Measurements from ENCODE around the gene TPSD1.
"Not testable (repeated sequence)": the region's sequence is repeated elsewhere in the genome, so short reads cannot be mapped to it uniquely, and the experiment has no call there.

Gene TPSD1

DNA sequence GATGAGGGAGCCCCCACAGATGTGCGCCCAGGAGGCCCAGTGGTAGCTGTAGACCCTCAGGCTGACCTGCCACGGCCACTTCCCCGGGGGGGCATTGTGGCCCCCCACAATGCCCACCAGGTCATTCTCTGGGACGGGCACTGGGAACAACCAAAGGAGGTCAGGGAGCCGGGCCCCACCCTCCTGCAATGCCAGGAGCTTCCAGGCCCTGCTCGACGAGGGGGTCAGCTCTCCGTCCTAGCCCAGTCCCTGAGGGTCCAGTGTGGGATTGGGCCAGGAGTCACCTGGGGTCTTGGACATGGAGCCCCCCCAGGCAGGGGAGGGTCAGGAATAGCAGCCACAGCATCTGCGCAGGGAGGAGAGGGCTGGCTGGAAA, 7.0 kb downstream of the TPSD1 start:
- no peak for DNase-seq (ENCODE audit: low read depth in 2 of 2)

- no peak for DNase-seq (ENCODE audit: low read depth in 2 of 2)
These were observed 7.9 kb downstream of the TPSD1 start for GRCh38 chr16:1263591-1264344.

DNA sequence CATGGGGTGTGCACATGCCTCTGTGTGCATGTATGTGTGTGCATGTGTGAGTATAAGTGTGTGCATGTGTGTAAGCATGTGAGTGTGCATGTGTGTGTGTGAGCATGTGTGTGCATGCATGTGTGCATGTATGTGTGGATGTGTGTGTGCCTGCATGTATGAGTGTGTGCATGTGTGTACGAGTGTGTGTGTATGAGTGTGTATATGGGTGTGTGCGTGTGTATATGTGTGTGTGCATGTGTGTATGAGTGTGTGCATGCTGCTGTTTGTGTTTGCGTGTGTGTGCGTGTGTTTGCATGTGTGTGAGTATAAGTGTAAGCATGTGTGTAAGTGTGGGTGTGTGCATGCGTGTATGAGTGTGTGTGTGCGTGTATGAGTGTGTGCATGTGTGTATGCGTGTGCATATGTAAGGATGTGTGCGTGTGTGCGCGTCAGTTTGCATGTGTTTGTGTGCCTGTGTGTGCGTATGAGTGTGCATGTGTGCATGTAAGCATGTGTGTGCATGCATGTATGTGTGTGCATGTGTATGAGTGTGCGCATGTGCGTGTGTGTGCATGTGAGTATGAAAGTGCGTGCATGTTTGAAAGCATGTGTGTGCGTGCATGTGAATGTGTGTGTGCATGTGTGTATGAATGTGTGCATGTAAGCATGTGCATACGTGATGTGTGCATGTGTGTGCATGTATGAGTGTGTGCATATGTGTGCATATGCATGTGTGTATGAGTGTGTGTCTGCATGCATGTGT, 8.6 kb downstream of the TPSD1 start:
- DNase-seq (ENCODE audit: low read depth in 2 of 2), result no peak

- no peak for DNase-seq (ENCODE audit: low read depth in 2 of 2)
These were observed 9.3 kb downstream of the TPSD1 start for GRCh38 chr16:1265090-1265630.

DNA sequence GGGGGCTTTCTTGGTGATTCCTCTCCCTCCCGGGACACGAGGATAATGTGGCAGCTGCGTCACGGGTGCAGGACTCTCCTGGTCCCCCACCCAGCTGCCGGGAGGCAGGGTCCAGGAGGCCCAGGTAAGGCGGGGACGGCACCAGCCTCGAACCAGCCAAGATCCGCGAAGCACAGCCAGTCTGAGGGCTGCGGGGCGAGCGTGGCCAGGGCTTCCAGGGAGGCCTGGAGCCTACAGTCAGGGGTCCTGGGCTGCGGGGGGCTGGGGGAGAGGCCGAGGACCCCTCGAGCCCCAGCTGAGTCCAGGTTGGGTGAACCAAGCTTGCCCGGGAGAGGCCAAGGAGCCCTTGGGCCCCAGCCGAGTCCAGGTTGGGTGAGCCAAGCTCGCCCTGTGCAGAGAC, 10.0 kb downstream of the TPSD1 start:
- no peak for DNase-seq (ENCODE audit: low read depth in 2 of 2)

DNA sequence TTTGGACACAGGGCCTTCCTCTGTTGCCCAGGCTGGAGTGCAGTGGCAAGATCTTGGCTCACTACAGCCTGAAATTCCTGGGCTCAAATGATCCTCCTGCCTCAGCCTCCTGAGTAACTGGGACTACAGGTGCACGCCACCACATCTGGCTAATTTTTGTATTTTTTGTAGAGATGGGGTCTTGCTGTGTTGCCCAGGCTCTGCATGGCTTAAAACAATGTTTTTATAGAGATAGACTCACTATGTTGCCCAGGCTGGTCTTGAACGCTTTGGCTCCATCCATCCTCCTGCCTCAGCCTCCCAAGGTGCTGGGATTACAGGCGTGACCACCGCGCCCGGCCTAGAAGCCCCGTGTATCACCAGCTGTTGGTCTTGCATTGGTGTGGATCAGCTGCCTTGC, 13.5 kb downstream of the TPSD1 start:
- not testable (repeated sequence) for DNase-seq (ENCODE audit: low read depth in 2 of 2)

GRCh38 chr16:1271380-1271723, 15.5 kb downstream of the TPSD1 start:
- DNase-seq (ENCODE audit: low read depth in 2 of 2), result no peak

DNA sequence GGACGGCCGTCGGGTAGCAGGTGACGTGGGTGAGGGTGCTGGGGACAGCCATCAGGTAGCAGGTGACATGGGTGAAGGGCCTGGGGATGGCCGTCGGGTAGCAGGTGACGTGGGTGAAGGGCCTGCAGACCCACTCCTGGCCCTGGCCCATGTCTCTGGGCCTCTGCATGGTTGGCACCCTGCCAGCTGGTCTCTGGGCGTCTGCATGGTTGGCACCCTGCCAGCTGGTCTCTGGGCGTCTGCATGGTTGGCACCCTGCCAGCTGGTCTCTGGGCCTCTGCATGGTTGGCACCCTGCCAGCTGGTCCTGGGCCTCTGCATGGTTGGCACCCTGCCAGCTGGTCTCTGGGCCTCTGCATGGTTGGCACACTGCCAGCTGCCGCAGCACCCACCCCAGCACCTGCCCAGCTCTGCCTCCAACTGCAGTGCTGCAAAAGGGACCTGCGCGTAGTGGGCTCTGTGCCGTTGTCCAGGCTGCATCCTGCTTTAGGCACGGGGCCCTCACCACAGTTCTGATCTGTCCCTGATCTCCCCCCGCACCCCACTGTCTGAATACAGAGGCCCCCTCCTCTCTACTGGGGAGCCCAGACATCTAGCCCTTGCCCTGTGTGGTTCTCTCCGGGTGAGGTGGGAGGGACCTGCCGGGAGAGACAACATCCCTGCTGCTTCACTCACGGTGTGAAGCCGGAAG, 16.0 kb downstream of the TPSD1 start:
- not testable (repeated sequence) for DNase-seq (ENCODE audit: low read depth in 2 of 2)

DNA sequence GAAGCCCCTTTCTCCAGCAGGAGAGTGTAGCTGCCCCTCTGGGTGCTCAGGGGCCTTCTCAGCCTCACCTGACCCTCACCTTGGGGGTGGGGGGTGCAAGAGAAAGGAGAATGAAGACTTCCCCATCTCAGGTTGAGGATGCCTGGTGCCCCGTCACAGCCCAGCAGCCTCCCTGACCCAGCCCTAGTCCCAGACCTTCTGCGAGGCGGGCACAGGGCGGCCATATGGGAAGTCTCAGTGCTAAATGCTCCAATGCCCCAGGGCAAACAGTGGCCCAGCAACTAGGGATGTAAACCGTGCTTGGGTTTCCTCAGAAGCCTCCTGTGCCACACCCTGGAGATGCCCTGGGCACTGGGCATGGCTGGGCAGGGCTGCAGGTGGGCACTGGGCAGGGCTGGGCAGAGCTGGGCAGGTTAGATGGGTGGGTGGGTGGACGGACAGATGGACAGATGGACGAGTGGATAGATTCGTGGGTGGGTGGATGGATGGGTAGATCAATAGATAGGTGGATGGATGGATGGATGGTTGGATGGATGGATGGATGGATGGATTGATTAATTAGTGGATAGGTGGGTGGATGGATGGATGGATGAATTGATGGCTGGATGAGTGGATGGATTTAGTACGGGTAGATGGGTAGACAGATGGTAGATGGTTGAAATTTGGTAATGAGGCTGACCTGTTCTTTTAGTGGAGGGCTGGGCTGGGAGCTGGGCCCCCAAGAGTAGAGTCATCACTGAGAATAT, 16.8 kb downstream of the TPSD1 start:
- DNase-seq (ENCODE audit: low read depth in 2 of 2), result no peak

DNA sequence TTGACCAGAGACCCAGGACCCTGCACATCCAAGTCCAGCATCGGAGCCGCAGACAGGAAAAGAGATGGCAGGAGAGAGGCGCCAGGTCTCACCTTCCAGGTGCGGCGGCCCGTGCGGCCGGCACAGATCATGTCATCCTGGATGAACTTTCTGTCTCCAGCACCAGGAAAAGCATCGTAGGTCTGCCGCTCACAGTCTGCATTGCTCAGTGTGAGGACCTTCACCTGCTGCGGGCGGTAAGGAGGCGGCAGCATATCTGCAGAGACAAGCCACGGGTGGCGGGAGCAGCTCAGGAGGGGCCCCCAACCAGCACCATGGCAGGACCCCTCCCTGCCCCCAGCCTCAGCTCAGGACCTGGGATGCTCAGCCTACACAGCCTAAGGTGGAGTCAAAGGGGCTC, 17.9 kb downstream of the TPSD1 start:
- no peak for DNase-seq (ENCODE audit: low read depth in 2 of 2)

GRCh38 chr16:1274767-1275166, 18.9 kb downstream of the TPSD1 start:
- DNase-seq (ENCODE audit: low read depth in 2 of 2), result no peak

DNA sequence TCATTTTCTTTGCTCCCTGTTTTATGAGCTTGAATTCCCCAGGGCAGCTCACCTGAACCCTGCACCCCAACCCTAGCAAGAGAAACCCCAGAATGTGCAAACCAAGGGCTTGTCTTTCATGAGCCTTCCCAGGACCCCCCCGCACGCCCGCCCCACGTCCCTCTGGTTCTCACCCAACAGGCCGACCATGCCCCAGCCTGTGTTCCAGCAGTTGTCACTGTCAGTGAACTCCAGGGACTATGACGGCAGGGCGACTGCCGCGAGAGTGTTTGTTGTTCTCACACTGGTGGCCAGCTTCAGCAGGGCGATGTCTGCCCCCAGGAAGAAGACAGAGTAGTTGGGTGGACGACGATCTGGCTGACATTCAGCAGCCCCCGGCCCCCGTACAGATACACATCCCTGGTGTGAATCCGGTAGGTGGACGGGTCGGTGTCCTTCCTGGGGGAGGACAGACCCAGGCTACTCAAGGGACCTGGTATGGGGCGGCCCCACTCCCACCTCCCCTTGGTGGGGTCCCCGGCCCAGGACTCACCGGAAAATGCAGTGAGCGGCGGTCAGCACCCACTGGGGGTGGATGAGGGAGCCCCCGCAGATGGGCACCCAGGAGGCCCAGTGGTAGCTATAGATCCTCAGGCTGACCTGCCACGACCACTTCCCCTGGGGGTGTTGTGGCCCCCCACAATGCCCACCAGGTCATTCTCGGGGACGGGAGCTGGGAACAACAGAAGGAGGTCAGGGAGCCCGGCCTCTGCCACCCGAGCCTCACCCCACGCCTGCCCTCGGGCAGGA, 20.1 kb downstream of the TPSD1 start:
- DNase-seq (ENCODE audit: low read depth in 2 of 2), result no peak

DNA sequence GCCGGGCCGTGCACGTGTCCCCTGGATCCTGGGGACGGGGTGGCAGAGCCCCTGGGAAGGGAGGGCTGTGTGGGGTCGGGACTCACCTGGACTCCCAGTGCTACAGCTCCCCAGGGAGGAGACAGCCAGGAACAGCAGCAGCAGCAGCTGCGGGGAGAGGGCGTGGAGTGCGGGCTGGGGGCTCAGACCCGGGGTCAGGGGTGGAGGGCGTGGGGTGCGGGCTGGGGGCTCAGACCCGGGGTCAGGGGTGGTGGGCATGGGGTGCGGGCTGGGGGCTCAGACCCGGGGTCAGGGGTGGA, 20.7 kb downstream of the TPSD1 start:
- no peak for DNase-seq (ENCODE audit: low read depth in 2 of 2)

- no peak for DNase-seq (ENCODE audit: low read depth in 2 of 2)
These were observed 21.3 kb downstream of the TPSD1 start for GRCh38 chr16:1277151-1277598.

GRCh38 chr16:1277617-1278282, 21.9 kb downstream of the TPSD1 start:
- DNase-seq (ENCODE audit: low read depth in 2 of 2), result no peak

DNA sequence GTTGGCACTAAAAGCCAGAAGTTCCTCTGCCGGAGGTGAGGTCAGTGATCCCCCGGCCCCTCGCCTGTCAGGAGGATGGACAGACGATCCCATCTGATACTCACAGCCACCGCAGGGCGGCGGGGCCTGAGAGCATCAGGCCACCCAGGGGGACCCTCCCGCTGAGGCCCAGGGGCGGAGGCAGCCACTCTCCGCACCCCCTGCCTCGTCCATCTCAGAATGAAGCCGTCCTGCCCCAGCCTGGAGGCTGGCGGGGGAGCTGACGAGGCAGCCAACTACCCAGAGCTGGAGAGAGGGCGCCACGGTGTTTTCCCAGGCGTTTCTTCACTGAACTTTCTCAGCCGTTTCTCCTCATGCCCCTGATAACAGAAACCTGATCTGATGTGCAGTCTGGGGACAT, 22.6 kb downstream of the TPSD1 start:
- no peak for DNase-seq (ENCODE audit: low read depth in 2 of 2)

DNA sequence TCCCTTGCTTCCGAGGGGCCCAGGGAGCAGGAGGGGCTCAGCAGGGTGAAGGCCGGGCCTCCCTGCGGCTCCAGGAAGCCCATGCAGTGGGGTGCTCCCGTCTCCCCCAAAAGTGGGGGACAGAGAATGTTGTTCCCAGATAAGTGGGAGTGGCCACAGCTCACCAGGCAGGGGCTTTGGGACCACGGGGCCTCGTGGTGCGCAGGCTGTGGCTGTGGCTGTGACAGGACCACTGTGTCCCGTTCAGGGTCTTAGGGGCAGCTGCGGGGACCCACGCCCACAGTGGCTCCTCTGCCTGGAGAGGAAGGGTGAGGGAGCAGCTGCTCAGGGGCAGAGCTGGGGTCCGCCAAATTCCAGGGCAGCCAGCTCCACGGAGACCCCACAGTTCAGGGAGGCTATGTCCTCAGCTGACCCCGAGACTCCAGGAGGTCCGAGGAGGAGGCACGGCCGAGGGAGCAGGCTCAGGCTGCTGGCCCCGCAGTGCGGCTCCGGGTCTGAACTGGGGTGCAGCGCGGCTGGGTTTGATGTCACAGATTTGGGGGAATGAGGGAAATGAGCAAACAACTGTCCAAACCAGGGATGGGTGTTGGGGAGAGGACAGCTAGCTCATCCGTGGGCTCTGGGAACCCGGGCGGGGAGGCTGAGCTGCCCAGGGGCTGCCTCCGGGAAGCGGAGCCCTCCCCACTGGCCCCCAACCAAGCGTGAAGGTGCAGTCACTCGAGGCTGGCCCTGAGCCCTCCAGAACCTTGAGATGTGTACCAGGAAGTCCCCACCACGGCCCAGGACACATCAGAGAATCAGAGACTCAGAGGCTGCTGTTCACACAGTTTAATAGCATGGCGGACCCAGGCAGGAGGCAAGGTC, 23.4 kb downstream of the TPSD1 start:
- no peak for DNase-seq (ENCODE audit: low read depth in 2 of 2)

DNA sequence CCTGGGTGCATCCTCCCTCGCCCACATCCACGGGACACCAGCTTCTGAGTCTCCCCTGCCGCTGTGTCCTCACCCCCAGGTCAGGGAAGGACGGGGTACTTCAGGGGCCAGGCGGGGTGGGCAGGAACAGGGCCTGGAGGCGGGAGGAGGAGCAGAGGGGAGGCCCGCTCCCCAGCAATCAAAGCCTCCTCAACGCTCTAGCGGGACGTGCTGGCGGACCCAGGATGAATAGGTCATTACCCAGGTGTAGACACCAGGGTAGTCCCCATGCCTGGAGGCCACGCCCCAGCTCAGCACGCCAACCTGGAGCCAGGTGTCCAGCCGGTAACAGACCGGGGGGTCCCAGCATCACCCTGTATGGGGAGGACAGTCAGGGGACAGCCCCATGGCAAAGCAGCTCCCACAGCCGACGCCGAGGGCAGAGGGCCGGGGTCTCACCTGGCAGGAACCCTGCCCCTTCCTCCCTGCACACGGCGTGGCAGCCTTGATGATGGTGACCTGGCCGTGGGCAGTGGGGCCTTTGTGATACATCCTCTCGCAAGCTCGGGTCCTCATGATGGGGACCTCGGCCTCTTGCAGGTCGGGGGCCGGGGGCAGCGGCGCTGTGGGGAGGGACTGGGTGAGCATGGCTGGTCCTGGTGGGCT, 24.2 kb downstream of the TPSD1 start:
- DNase-seq (ENCODE audit: low read depth in 2 of 2), result no peak

- DNase-seq (ENCODE audit: low read depth in 2 of 2), result no peak
These were observed 24.9 kb downstream of the TPSD1 start for GRCh38 chr16:1280783-1281182.

All from fibroblast of skin of left biceps (primary cell).